ENCODE data around the gene FBXO2. TPM values are rescaled to one million over a fixed set of nuclear protein-coding genes. Genes with fewer than 3 reads are reported as not detected.

Gene FBXO2
- total RNA-seq, 1 experiment from 2014 or later = 81.1 TPM

GRCh38 chr1:11674488-11674887 lies 20.3 kb upstream of the FBXO2 start:
- no peaks in the 10 kb centered on the region for H3K27me3 ChIP-seq (ENCODE audit: insufficient read depth, low read length)

More at GRCh38 chr1:11674488-11674887, 20.3 kb upstream of the FBXO2 start:
- H3K27ac ChIP-seq (ENCODE audit: low read depth, low read length) = no peak overlapping the region
- BruUV-seq (replicated peaks) = no TSS peak
- intact Hi-C loops (cut with micrococcal nuclease) = no loop called here
- ChIA-PET RAD21 (ENCODE audit: low non-redundant PET in 1 of 2, low total read pairs in 2 of 2, uncharacterized antibody in 2 of 2, unreplicated experiment in 2 of 2) (no interaction called here), POLR2A (interaction anchor here (0.8 kb wide), 1 partner anchor 9 kb away, joined by 3 read pairs; no protein-coding TSS in a partner anchor), CTCF (no interaction called here)
- no peak overlapping the region for H2AFZ ChIP-seq (ENCODE audit: low read depth, low read length, poor library complexity, severe bottlenecking)
- no peak for TF ChIP-seq ZBTB33 (IDR thresholded peaks at IDR 0.05; ENCODE audit: extremely low read depth, insufficient replicate concordance, low read length)
- TF ChIP-seq CEBPB (IDR thresholded peaks at IDR 0.05; ENCODE audit: low read depth) = no peak
- no peak for TF ChIP-seq ZNF274 (IDR thresholded peaks at IDR 0.05; ENCODE audit: low read depth, low read length)
- no peak for TF ChIP-seq JUND (IDR thresholded peaks at IDR 0.05)
- no peak for TF ChIP-seq FOSL1 (IDR thresholded peaks at IDR 0.05; ENCODE audit: low read depth)
- TF ChIP-seq ATF3 (IDR thresholded peaks at IDR 0.05) = no peak
- TF ChIP-seq SIN3A (IDR thresholded peaks at IDR 0.05; ENCODE audit: low read depth) = no peak
- TF ChIP-seq, protein P1, sequence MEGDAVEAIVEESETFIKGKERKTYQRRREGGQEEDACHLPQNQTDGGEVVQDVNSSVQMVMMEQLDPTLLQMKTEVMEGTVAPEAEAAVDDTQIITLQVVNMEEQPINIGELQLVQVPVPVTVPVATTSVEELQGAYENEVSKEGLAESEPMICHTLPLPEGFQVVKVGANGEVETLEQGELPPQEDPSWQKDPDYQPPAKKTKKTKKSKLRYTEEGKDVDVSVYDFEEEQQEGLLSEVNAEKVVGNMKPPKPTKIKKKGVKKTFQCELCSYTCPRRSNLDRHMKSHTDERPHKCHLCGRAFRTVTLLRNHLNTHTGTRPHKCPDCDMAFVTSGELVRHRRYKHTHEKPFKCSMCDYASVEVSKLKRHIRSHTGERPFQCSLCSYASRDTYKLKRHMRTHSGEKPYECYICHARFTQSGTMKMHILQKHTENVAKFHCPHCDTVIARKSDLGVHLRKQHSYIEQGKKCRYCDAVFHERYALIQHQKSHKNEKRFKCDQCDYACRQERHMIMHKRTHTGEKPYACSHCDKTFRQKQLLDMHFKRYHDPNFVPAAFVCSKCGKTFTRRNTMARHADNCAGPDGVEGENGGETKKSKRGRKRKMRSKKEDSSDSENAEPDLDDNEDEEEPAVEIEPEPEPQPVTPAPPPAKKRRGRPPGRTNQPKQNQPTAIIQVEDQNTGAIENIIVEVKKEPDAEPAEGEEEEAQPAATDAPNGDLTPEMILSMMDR (IDR thresholded peaks at IDR 0.05 in 2 of 3, conservative IDR thresholded peaks at IDR 0.05 in 1 of 3; ENCODE audit: borderline replicate concordance in 1 of 3, insufficient read depth in 1 of 3, low read depth in 2 of 3, low read length in 2 of 3) = no peak
- TF ChIP-seq POLR2AphosphoS5 (IDR thresholded peaks at IDR 0.05; ENCODE audit: low read depth, low read length) = no peak
- TF ChIP-seq SP1 (IDR thresholded peaks at IDR 0.05; ENCODE audit: low read depth) = no peak
- TF ChIP-seq TCF7L2 (IDR thresholded peaks at IDR 0.05; ENCODE audit: borderline replicate concordance, extremely low read depth, insufficient read depth, insufficient read length) = no peak
- no peak for TF ChIP-seq YY1 (IDR thresholded peaks at IDR 0.05; ENCODE audit: extremely low read depth, insufficient replicate concordance, low read depth, low read length)
- H3K36me3 ChIP-seq (ENCODE audit: control insufficient read depth in 1 of 2, insufficient read depth in 2 of 2, low read length in 2 of 2) = peaks cover 19 to 24% of the 10 kb centered on the region in 2 experiments; a peak in 3 of 4 replicates
- peaks cover 6% of the 10 kb centered on the region; the same call in 1 of the 2 replicates for H3K79me2 ChIP-seq (ENCODE audit: insufficient read depth, low read length)
- H3K4me3 ChIP-seq (replicated peaks in 1 of 2; ENCODE audit: low read depth in 1 of 2, low read length in 2 of 2) = no peak overlapping the region
- no peaks in the 10 kb centered on the region for H3K9me2 ChIP-seq (ENCODE audit: insufficient read depth)
- no peak overlapping the region for H3K9ac ChIP-seq (ENCODE audit: low read length)
- ATAC-seq = no peak
- no peaks in the 10 kb centered on the region for H4K20me1 ChIP-seq (ENCODE audit: insufficient read depth)
- H3K4me1 ChIP-seq (ENCODE audit: control insufficient read depth in 1 of 2, insufficient read depth in 2 of 2, low read length in 2 of 2) = peaks cover 1 to 4% of the 10 kb centered on the region in 2 experiments; a peak in 3 of 4 replicates
- no peak overlapping the region for H3K4me2 ChIP-seq (ENCODE audit: low read length)
- DNase-seq (ENCODE audit: low read depth, low spot score) = no peak
- H3K9me3 ChIP-seq (ENCODE audit: control insufficient read depth in 1 of 2, insufficient read depth in 1 of 2, low read depth in 1 of 2, low read length in 2 of 2) = no peaks in the 10 kb centered on the region
